ENCODE measurements around the gene RTTN.

The RTTN gene

GRCh38 chr18:70073432-70073831 is 132.1 kb downstream of the RTTN start:
- DNase-seq = no peak

- DNase-seq = peak; percentile 65
Measured at GRCh38 chr18:70072678-70073077, 132.8 kb downstream of the RTTN start.

GRCh38 chr18:70069965-70070364 is 135.5 kb downstream of the RTTN start:
- DNase-seq = no peak

- DNase-seq = no peak
Measured at GRCh38 chr18:70069382-70069781, 136.1 kb downstream of the RTTN start.

DNA sequence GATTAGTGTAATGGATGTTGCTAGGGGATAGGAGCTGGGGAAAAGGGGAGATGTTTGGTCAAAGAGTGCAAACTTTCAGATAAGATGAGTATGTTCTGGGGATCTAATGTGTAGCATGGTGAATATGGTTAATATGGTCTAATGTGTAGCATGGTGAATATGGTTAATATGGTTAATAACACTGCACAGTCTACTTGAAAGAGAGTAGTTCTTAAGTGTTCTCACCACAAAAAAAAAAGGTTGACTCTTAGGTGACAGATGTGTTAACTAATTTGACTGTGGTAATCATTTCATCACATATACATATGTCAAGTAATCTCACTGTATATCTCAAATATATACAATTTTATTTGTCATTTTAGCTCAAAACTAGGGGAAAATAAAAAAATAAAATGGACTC is 136.5 kb downstream of the RTTN start:
- no peak for DNase-seq

DNA sequence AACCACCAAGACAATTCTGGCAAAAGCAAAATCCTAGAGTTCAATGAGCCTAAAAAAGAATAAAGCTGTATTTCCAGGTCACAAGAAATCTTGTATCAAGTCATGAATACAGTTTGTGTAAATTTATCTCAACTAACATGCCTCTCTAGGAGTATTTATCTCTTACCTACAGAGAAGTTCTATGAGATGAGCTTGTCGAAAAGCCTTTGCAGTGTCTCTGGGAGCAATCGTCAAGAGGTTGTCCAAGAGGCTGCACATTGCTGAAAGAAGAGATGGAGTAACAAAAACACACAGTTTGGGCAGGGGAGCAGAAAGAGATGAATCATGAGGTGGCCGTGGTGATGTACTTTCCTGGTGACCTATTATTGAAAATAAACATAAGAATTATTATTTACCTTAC is 145.8 kb downstream of the RTTN start:
- DNase-seq = no peak

- DNase-seq = no peak
Measured at GRCh38 chr18:70058916-70059315, 146.6 kb downstream of the RTTN start.

DNA sequence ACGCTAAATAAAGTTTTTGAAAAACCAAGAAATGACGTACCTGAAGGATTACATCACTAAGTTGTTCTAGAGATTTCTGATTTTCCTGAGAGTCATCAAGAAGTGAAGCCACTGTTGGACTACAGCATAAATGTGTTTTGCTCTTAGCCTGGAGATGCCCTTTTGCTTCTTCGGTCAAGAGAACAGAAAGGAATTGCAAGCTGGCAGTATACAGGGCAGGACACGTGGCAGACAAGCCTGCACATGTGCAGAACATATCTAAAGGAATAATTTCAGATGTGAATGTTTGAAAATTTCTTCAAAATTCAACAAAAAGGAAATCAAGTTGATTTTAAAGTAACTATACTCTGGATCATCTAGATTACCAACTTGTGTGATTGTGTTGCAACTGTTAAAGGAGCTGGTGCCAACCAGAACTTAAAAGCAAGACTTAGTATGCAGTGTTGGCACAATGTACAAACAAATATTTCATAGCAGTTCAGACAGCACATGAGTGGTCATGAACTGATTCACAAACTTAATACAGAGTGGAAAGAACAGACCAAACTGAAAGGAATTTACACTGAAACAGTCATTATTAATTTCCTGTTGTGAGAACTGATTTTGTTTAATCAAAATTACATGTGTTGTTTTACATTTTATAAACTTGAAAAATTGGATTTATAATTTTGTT is 157.4 kb downstream of the RTTN start:
- no peak for DNase-seq

DNA sequence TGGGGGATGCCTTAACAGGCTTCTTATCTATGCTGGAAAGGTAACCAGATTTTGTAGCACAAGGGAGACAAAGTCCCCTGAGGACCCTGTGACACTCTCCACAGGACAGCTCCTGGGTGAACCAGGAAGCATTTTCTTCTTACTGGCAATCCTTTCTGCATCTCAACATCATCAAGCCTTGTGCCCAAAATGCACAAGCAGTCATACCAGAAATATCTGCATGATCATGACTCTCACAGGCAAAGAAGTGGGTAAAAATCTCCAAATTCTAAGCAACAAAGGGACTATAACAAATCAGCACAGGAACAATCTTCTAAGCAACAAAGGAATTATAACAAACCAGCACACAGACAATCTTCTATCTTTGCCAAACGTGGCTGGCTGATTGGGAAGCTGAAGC is 158.7 kb downstream of the RTTN start:
- no peak for DNase-seq

DNA sequence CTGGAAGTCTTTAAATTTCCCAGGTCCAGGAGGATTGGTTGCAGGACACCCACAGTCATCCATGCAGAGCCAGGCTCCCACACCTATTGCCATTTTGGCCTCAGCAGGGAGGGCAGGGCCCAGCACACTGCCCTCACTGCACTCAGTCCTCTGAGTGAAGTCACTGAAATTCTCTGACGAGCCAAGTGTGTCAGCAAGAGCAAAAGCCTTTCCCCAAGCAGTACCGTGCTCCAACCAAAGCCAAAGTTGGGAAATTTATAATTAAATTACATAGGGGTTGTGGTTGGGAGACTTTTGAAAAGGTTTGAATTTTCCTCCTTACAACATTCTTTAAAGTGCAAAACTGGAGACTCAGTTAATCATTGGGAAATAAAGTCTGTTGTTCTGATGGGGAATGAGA is 159.3 kb downstream of the RTTN start:
- no peak for DNase-seq

DNA sequence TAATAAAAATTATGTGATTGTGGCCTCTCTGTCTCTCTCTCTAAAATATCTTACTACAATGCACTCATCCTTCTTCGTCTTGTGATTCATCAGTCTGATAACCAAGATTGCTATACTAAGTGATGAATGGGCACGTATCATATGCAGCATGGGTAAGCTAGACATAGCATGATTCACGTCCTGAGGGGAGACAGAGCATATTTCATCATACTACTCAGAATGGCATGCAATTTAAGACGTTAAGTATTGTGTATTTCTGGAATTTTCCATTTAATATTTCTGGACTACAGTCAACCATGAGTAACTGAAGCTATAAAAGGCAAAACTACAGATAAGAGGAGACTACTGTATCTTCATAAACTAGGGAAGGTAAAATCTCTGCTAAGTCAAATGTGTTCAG is 160.9 kb downstream of the RTTN start:
- no peak for DNase-seq

- DNase-seq = no peak
Measured at GRCh38 chr18:70041459-70042050, 163.9 kb downstream of the RTTN start.

DNA sequence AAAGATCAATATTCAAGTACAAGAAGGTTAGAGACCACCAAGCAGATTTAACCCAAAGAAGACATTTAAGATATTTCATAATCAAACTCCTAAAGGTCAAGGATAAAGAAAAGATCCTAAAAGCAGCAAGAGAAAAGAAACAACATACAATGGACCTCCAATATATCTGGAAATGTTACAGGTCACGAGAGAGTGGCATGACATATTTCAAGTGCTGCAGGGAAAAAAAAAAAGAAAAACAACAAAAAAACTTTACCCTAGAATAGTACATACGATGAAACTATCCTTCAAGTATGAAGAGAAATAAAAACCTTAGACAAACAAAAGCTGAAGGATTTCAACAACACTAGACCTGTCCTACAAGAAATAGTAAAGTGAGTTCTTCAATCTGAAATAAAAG is 166.3 kb downstream of the RTTN start:
- DNase-seq = no peak

DNA sequence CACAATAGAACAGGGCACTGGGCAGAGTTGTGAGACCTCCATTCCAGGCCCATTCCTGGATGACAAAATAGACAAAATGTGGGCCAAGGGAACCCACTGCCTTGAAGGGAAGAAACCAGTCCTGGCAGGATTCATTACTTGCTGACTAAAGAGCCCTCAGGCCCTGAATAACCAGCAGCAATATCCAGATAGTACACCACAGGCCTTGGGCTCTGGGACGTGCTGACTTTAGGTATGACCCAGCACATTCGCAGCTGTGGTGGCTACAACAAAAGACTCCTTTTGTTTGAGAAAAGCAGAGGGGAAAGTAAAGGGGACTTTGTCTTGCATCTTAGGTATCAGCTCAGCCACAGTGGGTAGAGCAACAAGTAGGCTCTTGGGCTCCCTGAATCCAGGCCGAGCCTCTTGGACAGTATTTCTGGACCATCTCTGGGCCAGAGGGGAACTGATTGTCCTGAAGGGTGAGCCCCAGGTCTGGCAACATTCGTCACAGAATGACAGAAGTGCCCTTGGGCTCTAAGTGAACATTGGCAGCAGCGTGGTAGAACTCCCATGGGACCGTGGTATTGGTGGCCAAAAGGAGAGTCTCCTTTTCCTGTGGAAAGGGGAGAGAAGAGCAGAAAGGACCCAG is 167.9 kb downstream of the RTTN start:
- DNase-seq = no peak

DNA sequence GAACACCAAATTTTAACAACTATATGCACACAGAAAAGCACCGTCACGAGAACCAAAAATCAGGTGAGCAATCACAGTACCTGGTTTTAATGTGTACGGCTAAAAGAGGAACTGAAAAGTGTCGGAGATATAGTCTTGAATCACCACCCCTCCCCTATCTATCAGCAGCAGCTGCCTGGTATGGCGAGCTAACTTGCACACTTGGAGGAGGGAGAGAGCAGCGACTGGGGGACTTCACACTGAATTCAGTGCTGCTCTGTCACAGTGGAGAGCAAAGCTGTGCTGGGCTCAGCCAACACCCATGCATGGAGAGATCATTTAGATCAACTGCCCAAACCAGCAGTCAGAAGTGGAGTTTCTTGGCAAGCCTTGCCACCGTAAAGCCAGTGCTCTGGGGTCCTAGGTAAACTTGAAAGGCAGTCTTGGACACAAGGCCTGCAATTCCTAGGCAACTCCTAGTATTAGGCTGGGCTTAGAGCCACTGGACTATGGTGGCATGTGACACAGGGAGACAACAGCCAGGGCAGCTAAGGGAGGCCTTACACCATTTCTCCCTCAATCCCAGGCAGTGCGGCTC is 168.6 kb downstream of the RTTN start:
- DNase-seq = no peak

GRCh38 chr18:70036168-70036567 is 169.3 kb downstream of the RTTN start:
- no peak for DNase-seq

DNA sequence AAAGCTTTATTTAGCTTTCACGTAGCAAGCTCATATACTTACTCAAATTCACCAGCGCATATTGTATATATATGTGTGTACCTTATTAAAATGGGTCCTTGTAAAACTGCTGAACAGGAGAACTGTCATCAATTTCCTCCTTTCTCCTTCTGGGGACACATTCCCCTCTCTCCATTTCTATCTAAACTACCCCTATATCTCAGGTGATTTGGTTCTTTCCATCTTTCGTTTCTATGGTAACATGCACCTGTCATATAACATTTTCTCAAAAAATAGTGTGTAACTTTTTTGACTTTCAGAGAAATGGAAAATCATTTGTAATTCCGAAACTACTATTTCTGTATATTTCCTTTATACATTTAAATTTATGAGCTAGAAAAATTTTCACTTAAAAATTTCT is 174.3 kb downstream of the RTTN start:
- no peak for DNase-seq

GRCh38 chr18:70030728-70031127 is 174.8 kb downstream of the RTTN start:
- no peak for DNase-seq

- DNase-seq = no peak
Measured at GRCh38 chr18:70029163-70029562, 176.3 kb downstream of the RTTN start.

DNA sequence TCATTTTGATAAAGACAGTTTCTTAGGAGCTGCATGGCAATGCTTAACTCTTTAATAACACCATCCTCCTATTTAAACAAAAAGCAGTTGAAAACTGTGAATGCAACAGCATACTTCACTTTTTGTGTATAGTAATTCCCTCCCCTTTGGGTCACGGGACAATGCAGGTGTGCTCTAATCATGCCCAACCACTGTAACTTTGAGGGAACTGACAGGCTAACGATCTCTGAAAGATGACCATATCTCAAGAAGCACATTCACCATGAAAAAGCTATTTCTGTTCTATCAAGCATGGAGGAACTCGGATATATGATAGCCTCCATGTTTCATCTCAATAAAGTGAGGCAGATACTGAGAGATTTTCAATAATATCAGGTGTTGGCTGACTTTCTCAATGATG is 176.8 kb downstream of the RTTN start:
- DNase-seq = no peak

DNA sequence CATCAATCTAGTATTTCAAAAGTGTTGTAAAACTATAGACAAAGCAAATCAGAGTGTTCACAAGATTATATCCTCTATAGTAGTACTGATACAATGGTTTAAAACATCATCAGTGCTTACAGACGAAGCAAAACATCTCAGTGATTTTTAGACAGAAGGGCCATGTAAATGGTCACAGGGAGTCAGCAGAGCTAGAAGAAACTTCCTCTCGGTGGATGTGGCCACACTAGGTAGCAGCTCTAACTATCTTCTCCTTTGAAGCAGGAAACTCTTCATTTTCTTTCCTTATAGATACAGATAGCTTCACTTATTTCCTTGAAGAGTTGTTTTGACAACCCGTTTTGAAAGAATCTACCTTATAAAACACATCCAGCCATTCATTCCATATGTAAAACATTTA is 177.4 kb downstream of the RTTN start:
- DNase-seq = no peak

DNA sequence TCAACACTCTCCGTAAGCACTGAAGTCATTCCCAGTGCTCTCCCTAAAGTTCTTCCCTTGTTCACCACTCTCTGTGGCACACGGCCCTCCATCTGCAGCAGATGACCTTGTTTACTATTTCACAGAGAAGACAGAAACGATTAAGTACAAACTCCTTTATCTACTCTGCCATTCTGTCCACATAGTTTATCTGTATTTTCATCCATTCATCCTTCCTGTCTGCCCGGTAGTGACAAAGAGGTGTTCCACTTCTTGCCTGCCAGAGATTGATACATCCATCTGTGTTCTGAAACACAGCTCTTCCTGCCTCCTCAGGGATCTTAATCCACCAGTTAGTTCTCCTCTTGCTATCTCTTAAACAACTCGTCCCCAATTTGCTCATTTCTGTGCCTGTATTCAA is 179.9 kb downstream of the RTTN start:
- DNase-seq = no peak

GRCh38 chr18:70024829-70025228 is 180.7 kb downstream of the RTTN start:
- DNase-seq = no peak

DNA sequence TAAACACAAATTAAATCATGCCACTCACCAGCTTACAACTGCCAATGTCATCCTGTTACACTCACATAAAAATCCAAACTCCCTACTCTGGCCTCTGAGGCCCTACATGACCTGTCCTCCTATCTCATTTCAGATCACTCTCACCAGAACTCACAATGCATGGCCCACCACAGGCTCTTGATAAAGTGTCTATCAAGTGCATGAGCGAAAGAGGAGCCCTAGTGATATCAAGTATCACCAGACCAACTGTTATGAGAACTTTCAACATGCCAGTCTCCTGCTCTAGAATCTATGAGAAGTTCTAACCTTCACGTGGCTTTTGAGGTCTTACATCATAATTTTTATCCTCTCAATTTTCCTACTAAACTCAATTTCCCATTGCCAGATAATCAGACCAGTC is 181.4 kb downstream of the RTTN start:
- DNase-seq = no peak
